HL-60 (cell line): ENCODE measurements around the gene PAPPA.

ENCODE experiments used
- GABPA ChIP-seq: IDR thresholded peaks from 2 replicates; pipeline ENCODE4 v1.6.1; 2012; ENCODE audit warnings: low read depth
- POLR2AphosphoS5 ChIP-seq: IDR thresholded peaks from 2 replicates; pipeline ENCODE4 v1.6.1; 2012; ENCODE audit warnings: low read depth
- SPI1 ChIP-seq: IDR thresholded peaks from 2 replicates; pipeline ENCODE4 v1.6.1; 2012; ENCODE audit warnings: low read depth, mild to moderate bottlenecking, borderline replicate concordance
- TF ChIP-seq, protein P1 (sequence below): IDR thresholded peaks from one replicate; pipeline ENCODE4 v1.5.1; 2011; ENCODE audit warnings: low read length, control low read depth, inconsistent platforms; ENCODE audit not compliant: insufficient read depth
- TF ChIP-seq, protein P2 (sequence below): IDR thresholded peaks from 2 replicates; pipeline ENCODE4 v1.6.1; 2012; ENCODE audit warnings: low read depth; ENCODE audit not compliant: insufficient replicate concordance

DNA sequence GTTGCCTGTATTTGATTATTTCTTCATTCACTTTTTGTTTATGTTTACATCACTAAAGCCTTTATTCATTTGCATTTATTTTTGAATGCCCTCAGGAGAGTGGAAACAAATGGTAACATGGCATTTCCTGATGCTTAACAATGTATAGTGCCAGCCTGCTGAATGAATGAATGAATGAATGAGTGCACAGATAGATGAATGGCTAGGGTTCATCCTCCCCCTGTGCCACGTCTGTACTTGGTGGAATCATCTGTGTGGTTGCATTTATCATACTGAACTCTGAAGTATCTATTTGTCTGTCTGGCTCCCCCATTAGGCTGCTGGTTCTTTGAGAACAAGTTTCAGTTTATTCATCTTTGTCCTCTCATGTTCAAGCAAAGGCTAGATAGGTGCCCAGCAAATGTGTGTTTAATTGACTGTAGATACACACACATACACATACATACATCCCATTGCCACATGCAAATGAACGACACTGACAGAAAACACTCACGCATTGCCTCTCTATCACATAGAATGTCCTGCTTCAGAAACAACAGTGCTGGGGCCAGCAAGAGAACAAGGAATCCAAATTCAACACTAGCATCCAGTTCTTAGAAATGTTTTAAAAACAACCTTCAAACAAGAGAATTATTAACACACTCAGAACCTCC is 150.4 kb downstream of the PAPPA start:
- TF ChIP-seq, protein P1, sequence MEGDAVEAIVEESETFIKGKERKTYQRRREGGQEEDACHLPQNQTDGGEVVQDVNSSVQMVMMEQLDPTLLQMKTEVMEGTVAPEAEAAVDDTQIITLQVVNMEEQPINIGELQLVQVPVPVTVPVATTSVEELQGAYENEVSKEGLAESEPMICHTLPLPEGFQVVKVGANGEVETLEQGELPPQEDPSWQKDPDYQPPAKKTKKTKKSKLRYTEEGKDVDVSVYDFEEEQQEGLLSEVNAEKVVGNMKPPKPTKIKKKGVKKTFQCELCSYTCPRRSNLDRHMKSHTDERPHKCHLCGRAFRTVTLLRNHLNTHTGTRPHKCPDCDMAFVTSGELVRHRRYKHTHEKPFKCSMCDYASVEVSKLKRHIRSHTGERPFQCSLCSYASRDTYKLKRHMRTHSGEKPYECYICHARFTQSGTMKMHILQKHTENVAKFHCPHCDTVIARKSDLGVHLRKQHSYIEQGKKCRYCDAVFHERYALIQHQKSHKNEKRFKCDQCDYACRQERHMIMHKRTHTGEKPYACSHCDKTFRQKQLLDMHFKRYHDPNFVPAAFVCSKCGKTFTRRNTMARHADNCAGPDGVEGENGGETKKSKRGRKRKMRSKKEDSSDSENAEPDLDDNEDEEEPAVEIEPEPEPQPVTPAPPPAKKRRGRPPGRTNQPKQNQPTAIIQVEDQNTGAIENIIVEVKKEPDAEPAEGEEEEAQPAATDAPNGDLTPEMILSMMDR: no peak
- TF ChIP-seq POLR2AphosphoS5 (no peak), GABPA (no peak), SPI1 (no peak)
- TF ChIP-seq, protein P2, sequence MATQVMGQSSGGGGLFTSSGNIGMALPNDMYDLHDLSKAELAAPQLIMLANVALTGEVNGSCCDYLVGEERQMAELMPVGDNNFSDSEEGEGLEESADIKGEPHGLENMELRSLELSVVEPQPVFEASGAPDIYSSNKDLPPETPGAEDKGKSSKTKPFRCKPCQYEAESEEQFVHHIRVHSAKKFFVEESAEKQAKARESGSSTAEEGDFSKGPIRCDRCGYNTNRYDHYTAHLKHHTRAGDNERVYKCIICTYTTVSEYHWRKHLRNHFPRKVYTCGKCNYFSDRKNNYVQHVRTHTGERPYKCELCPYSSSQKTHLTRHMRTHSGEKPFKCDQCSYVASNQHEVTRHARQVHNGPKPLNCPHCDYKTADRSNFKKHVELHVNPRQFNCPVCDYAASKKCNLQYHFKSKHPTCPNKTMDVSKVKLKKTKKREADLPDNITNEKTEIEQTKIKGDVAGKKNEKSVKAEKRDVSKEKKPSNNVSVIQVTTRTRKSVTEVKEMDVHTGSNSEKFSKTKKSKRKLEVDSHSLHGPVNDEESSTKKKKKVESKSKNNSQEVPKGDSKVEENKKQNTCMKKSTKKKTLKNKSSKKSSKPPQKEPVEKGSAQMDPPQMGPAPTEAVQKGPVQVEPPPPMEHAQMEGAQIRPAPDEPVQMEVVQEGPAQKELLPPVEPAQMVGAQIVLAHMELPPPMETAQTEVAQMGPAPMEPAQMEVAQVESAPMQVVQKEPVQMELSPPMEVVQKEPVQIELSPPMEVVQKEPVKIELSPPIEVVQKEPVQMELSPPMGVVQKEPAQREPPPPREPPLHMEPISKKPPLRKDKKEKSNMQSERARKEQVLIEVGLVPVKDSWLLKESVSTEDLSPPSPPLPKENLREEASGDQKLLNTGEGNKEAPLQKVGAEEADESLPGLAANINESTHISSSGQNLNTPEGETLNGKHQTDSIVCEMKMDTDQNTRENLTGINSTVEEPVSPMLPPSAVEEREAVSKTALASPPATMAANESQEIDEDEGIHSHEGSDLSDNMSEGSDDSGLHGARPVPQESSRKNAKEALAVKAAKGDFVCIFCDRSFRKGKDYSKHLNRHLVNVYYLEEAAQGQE: no peak
